Measurements from ENCODE around the gene CD55. TPM values are rescaled to one million over a fixed set of nuclear protein-coding genes. Genes with fewer than 3 reads are reported as not detected.
"Not testable (repeated sequence)": the region's sequence is repeated elsewhere in the genome, so short reads cannot be mapped to it uniquely, and the experiment has no call there.

The CD55 gene
- total and polyA plus RNA-seq, 2 experiments from 2014 or later, result 52.8 to 54.7 TPM

- DNase-seq, result no peak
- H3K27me3 ChIP-seq (replicated peaks; ENCODE audit: insufficient read depth), result no peaks in the 10 kb centered on the region
- H3K4me2 ChIP-seq (ENCODE audit: unreplicated experiment), result no peak overlapping the region
- H3K9me2 ChIP-seq (ENCODE audit: insufficient read depth), result no peaks in the 10 kb centered on the region
- no peak overlapping the region for H3K4me3 ChIP-seq
- no peak for TF ChIP-seq EZH2 (IDR thresholded peaks at IDR 0.05; ENCODE audit: insufficient read depth, poor library complexity, severe bottlenecking)
- no peak for TF ChIP-seq EZH2phosphoT487 (IDR thresholded peaks at IDR 0.05; ENCODE audit: insufficient read depth, low read depth)
- H3K4me1 ChIP-seq (ENCODE audit: insufficient read depth), result peaks cover 4% of the 10 kb centered on the region; the same call in 1 of the 2 replicates
- H3K9me3 ChIP-seq (ENCODE audit: low read depth), result no peaks in the 10 kb centered on the region
- H3K79me2 ChIP-seq (ENCODE audit: insufficient read depth), result 0 out of 2 replicates have a peak, but pooled peaks cover 14% of the 10 kb centered on the region
- H3K36me3 ChIP-seq (ENCODE audit: low read depth), result peaks cover 4% of the 10 kb centered on the region; the same call in 1 of the 2 replicates
- H3K27ac ChIP-seq, result no peak overlapping the region
- H4K20me1 ChIP-seq (ENCODE audit: insufficient read depth), result no peaks in the 10 kb centered on the region
- H3F3A ChIP-seq (ENCODE audit: insufficient read depth), result no peaks in the 10 kb centered on the region
- no peak overlapping the region for H2AFZ ChIP-seq
- H3K9ac ChIP-seq, result no peak overlapping the region
- in situ Hi-C loops (cut with MboI), result no loop called here
These were observed 2.3 kb upstream of the CD55 start for GRCh38 chr1:207319199-207319598.

- 0 out of 2 replicates have a peak, but pooled peaks cover 14% of the 10 kb centered on the region for H3K79me2 ChIP-seq (ENCODE audit: insufficient read depth)
- DNase-seq; H3K9me3 ChIP-seq (ENCODE audit: low read depth); H3K27ac ChIP-seq; in situ Hi-C loops (cut with MboI); H2AFZ ChIP-seq; H3K4me2 ChIP-seq (ENCODE audit: unreplicated experiment); H3F3A ChIP-seq (ENCODE audit: insufficient read depth); H3K4me3 ChIP-seq; H3K4me1 ChIP-seq (ENCODE audit: insufficient read depth); H3K9me2 ChIP-seq (ENCODE audit: insufficient read depth); H3K36me3 ChIP-seq (ENCODE audit: low read depth); H4K20me1 ChIP-seq (ENCODE audit: insufficient read depth); H3K27me3 ChIP-seq (replicated peaks; ENCODE audit: insufficient read depth); H3K9ac ChIP-seq: not testable (repeated sequence)
- 9 to 13% methylated on average over 1 of the region's 1 CpG for WGBS, 2 experiments (ENCODE audit: low coverage in 1 of 2, low lambda C conversion rate in 2 of 2, missing lambda C conversion rate in 2 of 2)
These were observed 1.4 kb upstream of the CD55 start for GRCh38 chr1:207320105-207320504.

- 1 to 3% methylated on average over 30 of the region's 37 CpGs for WGBS, 2 experiments (ENCODE audit: low coverage in 1 of 2, low lambda C conversion rate in 2 of 2, missing lambda C conversion rate in 2 of 2)
- H3K4me3 ChIP-seq, result peak overlapping the region; percentile 77
- TF ChIP-seq EZH2phosphoT487 (IDR thresholded peaks at IDR 0.05; ENCODE audit: insufficient read depth, low read depth) (no peak), EZH2 (IDR thresholded peaks at IDR 0.05; ENCODE audit: insufficient read depth, poor library complexity, severe bottlenecking) (no peak)
- no peaks in the 10 kb centered on the region for H3K27me3 ChIP-seq (replicated peaks; ENCODE audit: insufficient read depth)
- peaks cover 23% of the 10 kb centered on the region for H3K36me3 ChIP-seq (ENCODE audit: low read depth)
- no peaks in the 10 kb centered on the region for H4K20me1 ChIP-seq (ENCODE audit: insufficient read depth)
- H3K79me2 ChIP-seq (ENCODE audit: insufficient read depth), result 0 out of 2 replicates have a peak, but pooled peaks cover 14% of the 10 kb centered on the region
- H3K9me2 ChIP-seq (ENCODE audit: insufficient read depth), result no peaks in the 10 kb centered on the region
- peak overlapping the region; percentile 77 for H2AFZ ChIP-seq
- H3K9ac ChIP-seq, result peak overlapping the region; percentile 94
- H3K27ac ChIP-seq, result peak overlapping the region; percentile 68
- in situ Hi-C loops (cut with MboI), result no loop called here
- no peaks in the 10 kb centered on the region for H3F3A ChIP-seq (ENCODE audit: insufficient read depth)
- peak overlapping the region; percentile 82 for H3K4me2 ChIP-seq (ENCODE audit: unreplicated experiment)
- DNase-seq, result peak; percentile 41
- H3K4me1 ChIP-seq (ENCODE audit: insufficient read depth), result peaks cover 4% of the 10 kb centered on the region; the same call in 1 of the 2 replicates
- H3K9me3 ChIP-seq (ENCODE audit: low read depth), result no peaks in the 10 kb centered on the region
These were observed 540 bp downstream of the CD55 start for GRCh38 chr1:207321790-207322645.

GRCh38 chr1:207323425-207324225 lies 2.1 kb downstream of the CD55 start:
- TF ChIP-seq EZH2 (IDR thresholded peaks at IDR 0.05; ENCODE audit: insufficient read depth, poor library complexity, severe bottlenecking) (no peak), EZH2phosphoT487 (IDR thresholded peaks at IDR 0.05; ENCODE audit: insufficient read depth, low read depth) (no peak)
- WGBS, 2 experiments (ENCODE audit: low coverage in 1 of 2, low lambda C conversion rate in 2 of 2, missing lambda C conversion rate in 2 of 2), result 91% methylated on average over 5 of the region's 5 CpGs
- H3K9me3 ChIP-seq (ENCODE audit: low read depth), result no peaks in the 10 kb centered on the region
- no peak overlapping the region for H3K9ac ChIP-seq
- H3K4me2 ChIP-seq (ENCODE audit: unreplicated experiment), result peak overlapping the region; percentile 4
- H3K4me1 ChIP-seq (ENCODE audit: insufficient read depth), result peaks cover 4% of the 10 kb centered on the region; the same call in 1 of the 2 replicates
- no peaks in the 10 kb centered on the region for H3K27me3 ChIP-seq (replicated peaks; ENCODE audit: insufficient read depth)
- H3K36me3 ChIP-seq (ENCODE audit: low read depth), result peaks cover 25% of the 10 kb centered on the region
- no peaks in the 10 kb centered on the region for H4K20me1 ChIP-seq (ENCODE audit: insufficient read depth)
- DNase-seq, result no peak
- H3K79me2 ChIP-seq (ENCODE audit: insufficient read depth), result 0 out of 2 replicates have a peak, but pooled peaks cover 14% of the 10 kb centered on the region
- no peaks in the 10 kb centered on the region for H3K9me2 ChIP-seq (ENCODE audit: insufficient read depth)
- in situ Hi-C loops (cut with MboI), result no loop called here
- H3F3A ChIP-seq (ENCODE audit: insufficient read depth), result no peaks in the 10 kb centered on the region
- H3K4me3 ChIP-seq, result no peak overlapping the region
- H2AFZ ChIP-seq, result no peak overlapping the region
- no peak overlapping the region for H3K27ac ChIP-seq

Data from GM23248 (cell line).